Measurements from ENCODE around the gene PCNX3.

- no peak for TF ChIP-seq CTCF (IDR thresholded peaks at IDR 0.05; ENCODE audit: poor library complexity, severe bottlenecking)
- peak; percentile 74 for TF ChIP-seq POLR2AphosphoS5 (IDR thresholded peaks at IDR 0.05)
- peak; percentile 53 for TF ChIP-seq REST (IDR thresholded peaks at IDR 0.05; ENCODE audit: borderline replicate concordance)
- no peak for TF ChIP-seq RAD21 (conservative IDR thresholded peaks at IDR 0.05)
- no peak for TF ChIP-seq EZH2 (IDR thresholded peaks at IDR 0.05; ENCODE audit: borderline replicate concordance, insufficient read depth, low read length, poor library complexity, severe bottlenecking)
- TF ChIP-seq TAF1 (IDR thresholded peaks at IDR 0.05; ENCODE audit: low read depth), result peak; percentile 60
Observed at GRCh38 chr11:65572356-65573051, 43.1 kb upstream of the PCNX3 start, which contains the start of gene FAM89B.
